Esophagus muscularis mucosa (tissue), 3 donors: ENCODE measurements around the gene PLXNB1.
"Not testable (repeated sequence)": the region's sequence is repeated elsewhere in the genome, so short reads cannot be mapped to it uniquely, and the experiment has no call there.

Source experiments
- CTCF ChIP-seq, 3 experiments: fragments of 200-600 bp in 2 of 3; fragments of 450-650 bp in 1 of 3; sonication (generic) in 2 of 3; IDR thresholded peaks; one replicate each; pipeline ENCODE4 v1.5.1; 2017 to 2019; ENCODE audit warnings: antibody characterized with exemption in 3 of 3, mild to moderate bottlenecking in 2 of 3, moderate library complexity in 1 of 3
- EP300 ChIP-seq: sonication (generic); formaldehyde crosslinking; IDR thresholded peaks from one replicate; pipeline ENCODE4 v1.6.1; 2017; ENCODE audit warnings: antibody characterized with exemption

DNA sequence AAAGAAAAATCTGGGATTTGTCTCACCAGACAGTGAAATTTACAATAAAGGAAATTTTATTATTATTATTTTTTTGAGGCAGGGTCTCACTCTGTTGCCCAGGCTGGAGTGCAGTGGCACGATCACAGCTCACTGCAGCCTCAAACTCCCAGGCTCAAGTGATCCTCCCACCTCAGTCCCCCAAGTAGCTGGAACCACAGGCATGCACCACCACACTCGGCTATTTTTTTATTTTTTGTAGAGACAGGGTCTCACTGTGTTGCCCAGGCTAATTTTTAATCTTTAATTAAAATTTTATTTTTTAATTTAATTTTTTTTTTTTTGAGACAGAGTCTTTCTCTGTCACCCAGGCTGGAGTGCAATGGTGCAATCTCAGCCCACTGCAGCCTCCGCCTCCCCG, 44.1 kb upstream of the PLXNB1 start:
- TF ChIP-seq CTCF (IDR thresholded peaks at IDR 0.05); EP300: not testable (repeated sequence)
